ENCODE data around the gene EIF3D. TPM values are rescaled to one million over a fixed set of nuclear protein-coding genes. Genes with fewer than 3 reads are reported as not detected.

The EIF3D gene
- total and polyA plus RNA-seq, 2 of the 8 experiments (the other 6 are each of a cell fraction or from before 2014, with no cell fraction given): 195 to 408 TPM

DNA sequence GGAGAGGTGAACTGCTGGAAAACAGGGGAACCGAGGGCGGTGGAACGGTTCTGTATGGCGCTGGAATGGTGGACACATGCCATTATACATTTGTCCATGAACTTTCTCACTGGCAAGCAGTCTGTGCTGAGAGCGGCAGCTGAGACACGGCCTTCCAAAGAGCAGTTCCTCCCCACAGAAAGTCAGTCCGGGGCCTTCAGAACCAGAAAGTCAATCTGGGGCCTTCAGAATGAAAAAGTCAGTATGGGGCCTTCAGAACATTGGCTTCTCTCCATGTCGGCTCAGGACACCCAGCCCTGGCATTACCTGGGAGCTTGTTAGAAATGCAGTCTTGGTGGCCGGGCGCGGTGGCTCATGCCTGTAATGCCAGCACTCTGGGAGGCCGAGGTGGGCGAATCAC lies 56.3 kb downstream of the EIF3D start:
- Histone ChIP-seq H3K27ac (ENCODE audit: low read depth, low read length) (no peak overlapping the region), H3K9ac (replicated peaks in 1 of 4; ENCODE audit: extremely low read depth in 1 of 4, low read depth in 3 of 4, low read length in 3 of 4) (no peak overlapping the region), H2BK120ac (replicated peaks; ENCODE audit: low read depth, low read length) (no peak overlapping the region), H2BK15ac (ENCODE audit: low read length) (no peak overlapping the region), H4K91ac (replicated peaks; ENCODE audit: insufficient read length, low read length) (no peak overlapping the region), H2BK20ac (ENCODE audit: low read length) (no peak overlapping the region), H3K27me3 (replicated peaks in 1 of 4; ENCODE audit: control insufficient read depth in 3 of 4, extremely low read depth in 1 of 4, insufficient read depth in 3 of 4, low read length in 3 of 4) (no peaks in the 10 kb centered on the region), H4K20me1 (replicated peaks in 1 of 2; ENCODE audit: control insufficient read depth in 1 of 2, insufficient read depth in 2 of 2, low read length in 2 of 2) (peaks cover 0 to 2% of the 10 kb centered on the region in 2 experiments), H3K18ac (ENCODE audit: extremely low read depth, low read length) (no peak overlapping the region), H2BK5ac (ENCODE audit: low read depth, low read length) (no peak overlapping the region), H2BK12ac (ENCODE audit: low read depth, low read length) (no peak overlapping the region), H3K56ac (replicated peaks; ENCODE audit: insufficient read length, low read depth, low read length) (no peak overlapping the region), H3K4me1 (replicated peaks in 1 of 4; ENCODE audit: control insufficient read depth in 3 of 4, insufficient read depth in 4 of 4, low read length in 3 of 4) (peaks cover 0 to 2% (median 0%) of the 10 kb centered on the region in 4 experiments; a peak in 2 of 7 replicates), H2AFZ (ENCODE audit: low read length) (no peak overlapping the region), H3K23ac (ENCODE audit: insufficient read length) (no peak overlapping the region), H3K4me3 (ENCODE audit: extremely low read depth in 1 of 4, insufficient read depth in 2 of 4, low read depth in 3 of 4, low read length in 4 of 4) (no peak overlapping the region), H3K36me3 (ENCODE audit: control insufficient read depth in 2 of 4, insufficient read depth in 4 of 4, low read length in 3 of 4) (peaks cover 6 to 15% (median 9%) of the 10 kb centered on the region in 4 experiments; a peak in 5 of 8 replicates), H3K9me3 (ENCODE audit: insufficient read depth in 2 of 2, low read depth in 1 of 2, low read length in 1 of 2) (no peaks in the 10 kb centered on the region), H4K5ac (ENCODE audit: insufficient read length, low read depth, low read length) (no peak overlapping the region), H4K8ac (ENCODE audit: extremely low read depth, insufficient read depth, low read length) (no peak overlapping the region), H3K79me1 (ENCODE audit: low read depth, low read length) (no peaks in the 10 kb centered on the region; the same call in 1 of the 2 replicates), H3K4ac (replicated peaks; ENCODE audit: insufficient read length, low read depth, low read length) (no peak overlapping the region), H3K4me2 (ENCODE audit: insufficient read depth in 1 of 2, low read depth in 2 of 2, low read length in 2 of 2) (no peak overlapping the region), H3K79me2 (ENCODE audit: control insufficient read depth in 1 of 2, insufficient read depth in 2 of 2, low read length in 2 of 2) (no peaks in the 10 kb centered on the region), H2AK5ac (ENCODE audit: low read depth, low read length) (no peak overlapping the region), H3K23me2 (ENCODE audit: low read depth, low read length) (no peaks in the 10 kb centered on the region), H3K14ac (ENCODE audit: insufficient read length) (no peak overlapping the region)
- CTCF ChIA-PET (ENCODE audit: partially characterized antibody): interaction anchor here (1.3 to 3.3 kb wide), 2 partner anchors 11 to 118 kb away, joined by 3 to 15 read pairs; no protein-coding TSS in a partner anchor
- WGBS, 2 experiments (ENCODE audit: extremely low coverage in 1 of 2, insufficient coverage in 1 of 2, insufficient read length in 1 of 2, insufficient replicate concordance in 2 of 2, low coverage in 1 of 2, low lambda C conversion rate in 2 of 2, missing lambda C conversion rate in 1 of 2): 87% methylated on average over 13 of the region's 13 CpGs; no CpG with 5 or more reads in 1 of the 2 experiments
- POLR2A ChIA-PET (ENCODE audit: partially characterized antibody): interaction anchor here (0.8 to 0.9 kb wide), 2 partner anchors 9 to 14 kb away, joined by 3 read pairs; partner anchors contain the start of gene TXN2
- DNase-seq (ENCODE audit: low read depth in 1 of 2, low spot score in 2 of 2) (no peak), FAIRE-seq (no peak)
- TF ChIP-seq JUND (IDR thresholded peaks at IDR 0.05; ENCODE audit: low read length): no peak
- TF ChIP-seq PHF8 (conservative IDR thresholded peaks at IDR 0.05; ENCODE audit: low read depth, low read length): no peak
- no peak for TF ChIP-seq CBX8 (IDR thresholded peaks at IDR 0.05; ENCODE audit: borderline replicate concordance, low read depth, low read length)
- TF ChIP-seq EGR1 (IDR thresholded peaks at IDR 0.05; ENCODE audit: borderline replicate concordance, low read depth, low read length): no peak
- TF ChIP-seq EP300 (IDR thresholded peaks at IDR 0.05; ENCODE audit: borderline replicate concordance in 1 of 2, low read depth in 2 of 2, low read length in 2 of 2): no peak
- no peak for TF ChIP-seq POU5F1 (IDR thresholded peaks at IDR 0.05; ENCODE audit: low read depth, low read length)
- TF ChIP-seq RBBP5 (IDR thresholded peaks at IDR 0.05; ENCODE audit: borderline replicate concordance, low read depth, low read length): no peak
- TF ChIP-seq GTF2F1 (IDR thresholded peaks at IDR 0.05; ENCODE audit: borderline replicate concordance, low read depth, low read length): no peak
- no peak for TF ChIP-seq SRF (IDR thresholded peaks at IDR 0.05; ENCODE audit: low read depth, low read length)
